ENCODE data around the gene ROR1. TPM values are rescaled to one million over a fixed set of nuclear protein-coding genes. Genes with fewer than 3 reads are reported as not detected.

ROR1 gene
- total RNA-seq, 4 donors from 2014 or later = 10.6 to 21.7 (median 15.1) TPM

DNA sequence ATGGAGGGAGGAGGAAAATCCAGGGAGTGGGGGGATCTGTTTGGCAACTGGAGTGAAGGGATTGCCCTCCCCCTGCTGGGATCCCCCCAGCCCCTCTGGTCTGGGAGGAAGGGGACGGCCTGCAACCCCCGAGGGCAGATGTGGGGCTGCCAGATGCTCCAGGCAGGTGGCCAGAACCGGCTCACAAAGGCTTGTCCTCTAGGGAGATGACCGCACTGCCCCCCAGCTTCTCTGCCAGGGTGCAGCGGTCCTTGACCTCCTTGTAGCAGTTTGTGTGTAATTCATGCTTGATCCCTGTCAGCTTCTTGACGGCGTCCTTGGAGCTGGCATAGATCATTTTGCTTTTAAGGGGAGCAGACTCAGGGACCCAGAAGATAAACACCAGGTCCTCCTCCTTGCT is 69.2 kb downstream of the ROR1 start:
- H3K27me3 ChIP-seq = no peaks in the 10 kb centered on the region
- H3K4me1 ChIP-seq = peaks cover 7% of the 10 kb centered on the region
- no peaks in the 10 kb centered on the region for H3K36me3 ChIP-seq
- TF ChIP-seq, protein P1, sequence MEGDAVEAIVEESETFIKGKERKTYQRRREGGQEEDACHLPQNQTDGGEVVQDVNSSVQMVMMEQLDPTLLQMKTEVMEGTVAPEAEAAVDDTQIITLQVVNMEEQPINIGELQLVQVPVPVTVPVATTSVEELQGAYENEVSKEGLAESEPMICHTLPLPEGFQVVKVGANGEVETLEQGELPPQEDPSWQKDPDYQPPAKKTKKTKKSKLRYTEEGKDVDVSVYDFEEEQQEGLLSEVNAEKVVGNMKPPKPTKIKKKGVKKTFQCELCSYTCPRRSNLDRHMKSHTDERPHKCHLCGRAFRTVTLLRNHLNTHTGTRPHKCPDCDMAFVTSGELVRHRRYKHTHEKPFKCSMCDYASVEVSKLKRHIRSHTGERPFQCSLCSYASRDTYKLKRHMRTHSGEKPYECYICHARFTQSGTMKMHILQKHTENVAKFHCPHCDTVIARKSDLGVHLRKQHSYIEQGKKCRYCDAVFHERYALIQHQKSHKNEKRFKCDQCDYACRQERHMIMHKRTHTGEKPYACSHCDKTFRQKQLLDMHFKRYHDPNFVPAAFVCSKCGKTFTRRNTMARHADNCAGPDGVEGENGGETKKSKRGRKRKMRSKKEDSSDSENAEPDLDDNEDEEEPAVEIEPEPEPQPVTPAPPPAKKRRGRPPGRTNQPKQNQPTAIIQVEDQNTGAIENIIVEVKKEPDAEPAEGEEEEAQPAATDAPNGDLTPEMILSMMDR (IDR thresholded peaks at IDR 0.05) = no peak
- TF ChIP-seq EP300 (IDR thresholded peaks at IDR 0.05) (no peak), POLR2AphosphoS5 (IDR thresholded peaks at IDR 0.05) (no peak)
- H3K27ac ChIP-seq = no peak overlapping the region
- no peaks in the 10 kb centered on the region for H3K9me3 ChIP-seq
- WGBS = 60% methylated on average over 2 of the region's 7 CpGs
- no peak overlapping the region for H3K4me3 ChIP-seq
- DNase-seq (ENCODE audit: low spot score in 2 of 2) = no peak

DNA sequence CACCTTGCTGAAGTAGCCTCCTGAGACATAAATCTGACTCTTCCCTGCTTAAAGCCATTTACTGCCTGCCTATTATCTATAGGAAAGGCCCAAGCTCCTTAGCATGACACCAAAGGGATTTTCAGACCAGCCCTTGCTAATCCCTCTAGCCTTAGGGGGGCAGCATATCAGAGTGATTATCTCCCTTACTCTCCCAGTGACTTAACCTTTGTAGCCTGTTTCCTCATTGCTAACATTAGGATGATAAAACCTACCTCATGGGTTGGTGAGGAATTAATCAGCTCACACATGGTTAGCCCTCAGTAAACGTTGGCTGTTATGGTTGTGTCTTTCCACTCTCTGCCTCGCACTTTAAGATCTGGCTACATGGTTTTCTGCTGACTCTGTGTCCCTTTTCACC is 70.1 kb downstream of the ROR1 start:
- H3K27ac ChIP-seq = no peak overlapping the region
- H3K36me3 ChIP-seq = no peaks in the 10 kb centered on the region
- DNase-seq (ENCODE audit: low spot score in 2 of 2) = no peak
- H3K27me3 ChIP-seq = no peaks in the 10 kb centered on the region
- H3K9me3 ChIP-seq = no peaks in the 10 kb centered on the region
- H3K4me1 ChIP-seq = peaks cover 7% of the 10 kb centered on the region
- TF ChIP-seq POLR2AphosphoS5 (IDR thresholded peaks at IDR 0.05) (no peak), EP300 (IDR thresholded peaks at IDR 0.05) (no peak), POLR2A (IDR thresholded peaks at IDR 0.05) (no peak)
- TF ChIP-seq, protein P1 (IDR thresholded peaks at IDR 0.05) = no peak
- 78% methylated on average over 2 of the region's 2 CpGs for WGBS
- no peak overlapping the region for H3K4me3 ChIP-seq

DNA sequence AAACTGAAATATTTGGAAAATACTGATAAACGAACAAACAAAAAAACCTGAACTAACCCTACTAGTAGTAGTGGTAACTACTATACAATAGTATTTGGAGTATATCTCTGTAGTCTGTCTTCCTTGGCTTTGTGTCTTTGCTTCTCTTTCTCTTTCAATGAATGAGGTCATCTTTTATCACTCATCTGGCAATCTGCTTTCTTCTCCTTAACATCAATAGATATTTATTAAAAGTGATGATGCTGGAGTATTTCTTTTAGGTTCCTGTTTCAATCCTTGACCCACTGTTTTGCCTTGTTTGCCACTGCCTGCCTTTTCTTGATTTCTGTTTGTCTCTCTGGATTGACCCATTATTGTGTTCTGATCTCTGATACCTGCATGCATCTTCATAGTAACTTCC is 71.5 kb downstream of the ROR1 start:
- Histone ChIP-seq H3K27ac (no peak overlapping the region), H3K4me3 (no peak overlapping the region), H3K4me1 (peaks cover 7% of the 10 kb centered on the region), H3K27me3 (no peaks in the 10 kb centered on the region), H3K36me3 (no peaks in the 10 kb centered on the region), H3K9me3 (no peaks in the 10 kb centered on the region)
- 85% methylated on average over 1 of the region's 1 CpG for WGBS
- TF ChIP-seq POLR2A (IDR thresholded peaks at IDR 0.05) = no peak
- TF ChIP-seq EP300 (IDR thresholded peaks at IDR 0.05) = no peak
- TF ChIP-seq POLR2AphosphoS5 (IDR thresholded peaks at IDR 0.05) = no peak
- TF ChIP-seq, protein P1 (IDR thresholded peaks at IDR 0.05) = no peak
- no peak for DNase-seq (ENCODE audit: low spot score in 2 of 2)

DNA sequence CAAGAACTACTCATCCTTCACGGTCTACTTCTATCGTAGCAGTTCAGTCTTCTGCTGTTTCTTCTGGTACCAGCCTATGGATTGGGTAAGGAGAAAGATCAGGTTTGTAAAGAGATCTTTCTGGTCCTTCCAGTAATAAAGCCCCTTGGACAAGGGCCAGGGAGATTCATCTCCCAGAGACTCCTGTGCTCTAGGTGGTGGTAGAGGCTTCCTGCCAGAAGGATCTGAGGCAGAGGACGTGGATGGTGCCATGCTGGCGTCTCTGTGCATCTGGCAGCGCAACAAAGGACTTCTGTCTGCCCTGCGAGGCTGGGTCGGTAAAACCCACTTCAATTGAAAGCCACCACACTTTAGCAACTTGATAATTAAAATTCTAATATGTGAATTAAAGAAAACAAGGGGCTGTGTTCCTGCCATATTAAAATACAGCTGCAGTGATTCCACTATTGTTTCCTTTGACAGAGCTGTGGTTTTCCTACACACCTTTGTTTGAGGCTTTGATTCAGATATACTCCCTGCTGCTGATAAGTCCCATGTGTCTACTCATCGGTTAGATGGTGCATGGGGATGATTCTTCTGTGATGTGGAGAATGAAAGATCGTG is 73.6 kb downstream of the ROR1 start:
- H3K27ac ChIP-seq = no peak overlapping the region
- H3K4me3 ChIP-seq = no peak overlapping the region
- H3K9me3 ChIP-seq = no peaks in the 10 kb centered on the region
- no peaks in the 10 kb centered on the region for H3K27me3 ChIP-seq
- H3K36me3 ChIP-seq = no peaks in the 10 kb centered on the region
- 51% methylated on average over 9 of the region's 9 CpGs for WGBS
- DNase-seq (ENCODE audit: low spot score in 2 of 2) = no peak
- TF ChIP-seq, protein P1 (IDR thresholded peaks at IDR 0.05) = peak in 1 of 2 donors; percentile 37
- no peak for TF ChIP-seq EP300 (IDR thresholded peaks at IDR 0.05)
- H3K4me1 ChIP-seq = peaks cover 7% of the 10 kb centered on the region

DNA sequence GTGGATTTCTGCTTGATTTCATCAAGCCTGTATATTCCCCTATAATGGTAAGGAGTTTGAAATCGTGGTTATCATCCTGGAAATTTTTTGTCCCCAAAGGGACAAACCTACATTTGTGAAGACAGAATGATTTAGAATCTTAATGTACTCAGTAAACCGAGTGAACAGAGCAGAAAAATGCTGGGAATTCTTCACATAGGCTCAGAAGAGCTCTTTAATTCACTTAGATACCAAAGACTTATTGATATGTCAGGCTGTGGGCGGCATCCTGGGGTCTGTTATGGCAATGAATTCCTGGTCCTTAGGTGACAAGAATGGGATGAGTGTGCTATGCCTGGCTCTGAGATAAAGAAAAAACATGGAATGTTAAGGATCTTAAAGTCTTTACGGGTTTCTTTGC is 74.9 kb downstream of the ROR1 start:
- Histone ChIP-seq H3K27ac (no peak overlapping the region), H3K4me3 (no peak overlapping the region), H3K9me3 (no peaks in the 10 kb centered on the region), H3K4me1 (peaks cover 7% of the 10 kb centered on the region), H3K27me3 (no peaks in the 10 kb centered on the region), H3K36me3 (no peaks in the 10 kb centered on the region)
- no peak for DNase-seq (ENCODE audit: low spot score in 2 of 2)
- WGBS = 81% methylated on average over 4 of the region's 4 CpGs
- TF ChIP-seq, protein P1 (IDR thresholded peaks at IDR 0.05) = no peak

Data from suprapubic skin (tissue), 4 donors.